HG03342 (cell line): ENCODE results near the gene UBE2D3.
A peak's percentile ranks its signal among the peaks of the same experiment; 100 is the strongest.
"Not testable (repeated sequence)": the region's sequence is repeated elsewhere in the genome, so short reads cannot be mapped to it uniquely, and the experiment has no call there.

Source experiments
- ATAC-seq: cut with Tn5 transposase; IDR thresholded peaks from one replicate; pipeline ENCODE4 v1.9.1; 2021; ENCODE audit warnings: mild to moderate bottlenecking, moderate library complexity; ENCODE audit not compliant: unreplicated experiment

UBE2D3 gene

GRCh38 chr4:102826890-102827673 is at the start of gene UBE2D3:
Gene UBE2D3 (minus strand): TSS chr4:102827551. CDS start chr4:102826508, 1,043 bp downstream.
- ATAC-seq = peak; percentile 32

- ATAC-seq = no peak
Observed at GRCh38 chr4:102871772-102872171, 44.4 kb upstream of the UBE2D3 start.

- peak; percentile 27 for ATAC-seq
Observed at GRCh38 chr4:102869569-102870197, 42.3 kb upstream of the UBE2D3 start.

GRCh38 chr4:102868781-102869568 is 41.6 kb upstream of the UBE2D3 start, which contains the start of gene CISD2:
Gene CISD2 (plus strand): TSS chr4:102868992. CDS start chr4:102869085, 93 bp downstream.
- ATAC-seq = peak; percentile 86

- ATAC-seq = no peak
Observed at GRCh38 chr4:102868153-102868780, 40.9 kb upstream of the UBE2D3 start.

- ATAC-seq = no peak
Observed at GRCh38 chr4:102867278-102868152, 40.2 kb upstream of the UBE2D3 start.

GRCh38 chr4:102865327-102865726 is 38.0 kb upstream of the UBE2D3 start:
- not testable (repeated sequence) for ATAC-seq

- no peak for ATAC-seq
Observed at GRCh38 chr4:102862747-102863146, 35.4 kb upstream of the UBE2D3 start.

GRCh38 chr4:102862016-102862415 is 34.7 kb upstream of the UBE2D3 start:
- no peak for ATAC-seq

- ATAC-seq = no peak
Observed at GRCh38 chr4:102860611-102861324, 33.4 kb upstream of the UBE2D3 start.

- ATAC-seq = no peak
Observed at GRCh38 chr4:102858828-102859464, 31.6 kb upstream of the UBE2D3 start.

GRCh38 chr4:102850370-102850769 is 23.0 kb upstream of the UBE2D3 start:
- no peak for ATAC-seq

GRCh38 chr4:102849579-102850104 is 22.3 kb upstream of the UBE2D3 start:
- no peak for ATAC-seq

GRCh38 chr4:102847687-102848086 is 20.3 kb upstream of the UBE2D3 start:
- ATAC-seq = no peak

- ATAC-seq = no peak
Observed at GRCh38 chr4:102843938-102844337, 16.6 kb upstream of the UBE2D3 start.

- ATAC-seq = no peak
Observed at GRCh38 chr4:102843273-102843672, 15.9 kb upstream of the UBE2D3 start.

GRCh38 chr4:102842367-102842766 is 15.0 kb upstream of the UBE2D3 start:
- no peak for ATAC-seq

GRCh38 chr4:102836596-102836995 is 9.2 kb upstream of the UBE2D3 start:
- ATAC-seq = no peak

GRCh38 chr4:102832667-102833066 is 5.3 kb upstream of the UBE2D3 start:
- no peak for ATAC-seq
